Sigmoid colon (tissue), 7 donors: ENCODE measurements around the gene MEGF11. TPM values are rescaled to one million over a fixed set of nuclear protein-coding genes. Genes with fewer than 3 reads are reported as not detected.

ENCODE experiments used
- DNase-seq: peaks from one replicate; pipeline ENCODE4 v3.0.0-alpha.2; 2019
- H3K27ac ChIP-seq, 4 donors: fragments of 200-600 bp; sonication (generic); one replicate each; pipeline ENCODE4 v1.5.1; 2016 to 2019; ENCODE audit warnings: mild to moderate bottlenecking in 1 of 4
- H3K27me3 ChIP-seq, 3 donors: fragments of 200-600 bp; sonication (generic); one replicate each; pipeline ENCODE4 v1.5.1; 2019; ENCODE audit warnings: mild to moderate bottlenecking in 1 of 3
- H3K36me3 ChIP-seq, 4 donors: fragments of 200-600 bp; sonication (generic); one replicate each; pipeline ENCODE4 v1.5.1; 2016 to 2019
- H3K4me1 ChIP-seq, 4 donors: fragments of 200-600 bp; sonication (generic); one replicate each; pipeline ENCODE4 v1.5.1; 2017 to 2019
- H3K4me3 ChIP-seq, 4 donors: fragments of 200-600 bp; sonication (generic); one replicate each; pipeline ENCODE4 v1.5.1; 2017 to 2019; ENCODE audit warnings: mild to moderate bottlenecking in 2 of 4, moderate library complexity in 1 of 4
- H3K9me3 ChIP-seq, 4 donors: fragments of 200-600 bp in 3 of 4; sonication (generic) in 3 of 4; one replicate each; pipeline versions ENCODE4 v1.5.1 to v1.6.1; 2013 to 2019
- CTCF ChIP-seq, 4 experiments: fragments of 450-650 bp in 3 of 4; fragments of 200-600 bp in 1 of 4; IDR thresholded peaks; one replicate each; pipeline ENCODE4 v1.5.1; 2016 to 2019; ENCODE audit warnings: antibody characterized with exemption in 4 of 4, mild to moderate bottlenecking in 3 of 4, moderate library complexity in 2 of 4
- EP300 ChIP-seq, 4 donors: sonication (generic); formaldehyde crosslinking; IDR thresholded peaks; one replicate each; pipeline ENCODE4 v1.6.1; 2017; ENCODE audit warnings: antibody characterized with exemption in 4 of 4
- POLR2A ChIP-seq, 2 donors: fragments of 450-650 bp; IDR thresholded peaks; one replicate each; pipeline ENCODE4 v1.6.1; 2016; ENCODE audit warnings: antibody characterized with exemption in 2 of 2, mild to moderate bottlenecking in 2 of 2, moderate library complexity in 2 of 2
- POLR2AphosphoS5 ChIP-seq, 4 donors: sonication (generic); formaldehyde crosslinking; IDR thresholded peaks; one replicate each; pipeline ENCODE4 v1.6.1; 2017; ENCODE audit warnings: antibody characterized with exemption in 4 of 4
- WGBS, 2 donors: extraction: QIAGEN DNeasy Blood & Tissue Kit; methylation state at CpG; one replicate each; pipeline ENCODE4 v1.1.7; 2013; 5-methylcytosine and 5-hydroxymethylcytosine counted together
- intact Hi-C: fragments of 100-400 bp; cut with DNase I; formaldehyde crosslinking; loops from one replicate; pipeline ENCODE4 v1.15.1; 2023
- polyA plus RNA-seq, 3 donors: library from polyadenylated mRNA; stranded (reverse); fragments of 200-250 nt; gene quantifications; one replicate each; pipeline ENCODE4 v1.2.3, GENCODE V29; 2013
- total RNA-seq, 4 donors: library from RNA; depleted of rRNA; stranded (reverse); fragments of >200 nt; gene quantifications; one replicate each; pipeline ENCODE4 v1.1.0, GENCODE V29; 2016
- donor health status: healthy with polysubstance abuse.
- donor health status: Bipolar disorder and iron deficiency.
- donor health status: healthy.

MEGF11 gene
- total and polyA plus RNA-seq, 7 donors: 0.04 TPM; not detected in 6

GRCh38 chr15:65930134-65930533 lies 323.4 kb downstream of the MEGF11 start:
- no peak overlapping the region for H3K27ac ChIP-seq
- H3K36me3 ChIP-seq: no peaks in the 10 kb centered on the region
- no peaks in the 10 kb centered on the region for H3K9me3 ChIP-seq
- no peak overlapping the region for H3K4me3 ChIP-seq
- intact Hi-C loops: no loop called here
- WGBS, 2 donors: 84 to 91% methylated on average over 6 of the region's 6 CpGs
- no peaks in the 10 kb centered on the region for H3K4me1 ChIP-seq
- DNase-seq: no peak
- TF ChIP-seq EP300 (IDR thresholded peaks at IDR 0.05) (no peak), POLR2A (IDR thresholded peaks at IDR 0.05) (no peak), POLR2AphosphoS5 (IDR thresholded peaks at IDR 0.05) (no peak), CTCF (IDR thresholded peaks at IDR 0.05) (no peak)
- H3K27me3 ChIP-seq: no peaks in the 10 kb centered on the region

GRCh38 chr15:65929573-65929972 lies 324.0 kb downstream of the MEGF11 start:
- no peak overlapping the region for H3K4me3 ChIP-seq
- no peak for DNase-seq
- TF ChIP-seq POLR2A (IDR thresholded peaks at IDR 0.05) (no peak), CTCF (IDR thresholded peaks at IDR 0.05) (no peak), POLR2AphosphoS5 (IDR thresholded peaks at IDR 0.05) (no peak), EP300 (IDR thresholded peaks at IDR 0.05) (no peak)
- intact Hi-C loops: no loop called here
- H3K27ac ChIP-seq: no peak overlapping the region
- H3K27me3 ChIP-seq: no peaks in the 10 kb centered on the region
- H3K9me3 ChIP-seq: no peaks in the 10 kb centered on the region
- no peaks in the 10 kb centered on the region for H3K36me3 ChIP-seq
- 86 to 92% methylated on average over 7 of the region's 7 CpGs for WGBS, 2 donors
- no peaks in the 10 kb centered on the region for H3K4me1 ChIP-seq

GRCh38 chr15:65927545-65927944 lies 326.0 kb downstream of the MEGF11 start:
- no peak overlapping the region for H3K4me3 ChIP-seq
- no peaks in the 10 kb centered on the region for H3K4me1 ChIP-seq
- H3K9me3 ChIP-seq: no peaks in the 10 kb centered on the region
- no peaks in the 10 kb centered on the region for H3K27me3 ChIP-seq
- H3K27ac ChIP-seq: no peak overlapping the region
- no peaks in the 10 kb centered on the region for H3K36me3 ChIP-seq
- intact Hi-C loops: no loop called here
- no peak for DNase-seq
- TF ChIP-seq POLR2A (IDR thresholded peaks at IDR 0.05): no peak
- TF ChIP-seq CTCF (IDR thresholded peaks at IDR 0.05): no peak
- TF ChIP-seq EP300 (IDR thresholded peaks at IDR 0.05): no peak
- TF ChIP-seq POLR2AphosphoS5 (IDR thresholded peaks at IDR 0.05): no peak
- WGBS, 2 donors: 66 to 74% methylated on average over 2 of the region's 2 CpGs

GRCh38 chr15:65926899-65927298 lies 326.7 kb downstream of the MEGF11 start:
- H3K27ac ChIP-seq: no peak overlapping the region
- no peaks in the 10 kb centered on the region for H3K27me3 ChIP-seq
- DNase-seq: no peak
- no peak overlapping the region for H3K4me3 ChIP-seq
- 94 to 98% methylated on average over 1 of the region's 1 CpG for WGBS, 2 donors
- no peak for TF ChIP-seq POLR2A (IDR thresholded peaks at IDR 0.05)
- TF ChIP-seq EP300 (IDR thresholded peaks at IDR 0.05): no peak
- no peak for TF ChIP-seq CTCF (IDR thresholded peaks at IDR 0.05)
- no peak for TF ChIP-seq POLR2AphosphoS5 (IDR thresholded peaks at IDR 0.05)
- no peaks in the 10 kb centered on the region for H3K9me3 ChIP-seq
- H3K4me1 ChIP-seq: no peaks in the 10 kb centered on the region
- intact Hi-C loops: no loop called here
- H3K36me3 ChIP-seq: no peaks in the 10 kb centered on the region

- no peak for TF ChIP-seq EP300 (IDR thresholded peaks at IDR 0.05)
- no peak for TF ChIP-seq CTCF (IDR thresholded peaks at IDR 0.05)
- no peak for TF ChIP-seq POLR2A (IDR thresholded peaks at IDR 0.05)
- no peak for TF ChIP-seq POLR2AphosphoS5 (IDR thresholded peaks at IDR 0.05)
- intact Hi-C loops: no loop called here
- no peak for DNase-seq
- no peak overlapping the region for H3K4me3 ChIP-seq
- H3K27me3 ChIP-seq: no peaks in the 10 kb centered on the region
- WGBS, 2 donors: 98 to 100% methylated on average over 1 of the region's 1 CpG
- no peak overlapping the region for H3K27ac ChIP-seq
- no peaks in the 10 kb centered on the region for H3K9me3 ChIP-seq
- H3K4me1 ChIP-seq: no peaks in the 10 kb centered on the region
- H3K36me3 ChIP-seq: no peaks in the 10 kb centered on the region
Observed at GRCh38 chr15:65926459-65926858, 327.1 kb downstream of the MEGF11 start.
